Measurements from ENCODE around the gene HSFX1. TPM values are rescaled to one million over a fixed set of nuclear protein-coding genes. Genes with fewer than 3 reads are reported as not detected.
"Not testable (repeated sequence)": the region's sequence is repeated elsewhere in the genome, so short reads cannot be mapped to it uniquely, and the experiment has no call there.

Gene HSFX1
- 1 to 10 TPM in 1 of 4 donors, under 1 TPM in 2, not detected in 1; 0.24 to 1.4 (median 0.56) TPM for total RNA-seq

- not testable (repeated sequence) for ATAC-seq (ENCODE audit: low FRiP score); DNase-seq (ENCODE audit: low spot score)
Measured at GRCh38 chrX:149773768-149774167, at the start of gene HSFX1. Gene HSFX1 (plus strand): TSS chrX:149774068. CDS start chrX:149774682, 614 bp downstream.

- not testable (repeated sequence) for DNase-seq (ENCODE audit: low spot score); ATAC-seq (ENCODE audit: low FRiP score)
Measured at GRCh38 chrX:149727308-149727707, 46.6 kb upstream of the HSFX1 start.

GRCh38 chrX:149742269-149742668 is 31.6 kb upstream of the HSFX1 start:
- ATAC-seq (ENCODE audit: low FRiP score) = not testable (repeated sequence)

GRCh38 chrX:149746390-149747007 is 27.4 kb upstream of the HSFX1 start:
- DNase-seq (ENCODE audit: low spot score); ATAC-seq (ENCODE audit: low FRiP score): not testable (repeated sequence)

More at GRCh38 chrX:149742269-149742668, 31.6 kb upstream of the HSFX1 start:
- DNase-seq (ENCODE audit: low spot score) = not testable (repeated sequence)

- DNase-seq (ENCODE audit: low spot score) (no peak), ATAC-seq (ENCODE audit: low FRiP score) (no peak)
- no peak for TF ChIP-seq CTCF (IDR thresholded peaks at IDR 0.05)
Measured at GRCh38 chrX:149757206-149758067, 16.4 kb upstream of the HSFX1 start.

- ATAC-seq (ENCODE audit: low FRiP score) = no peak
- no peak for TF ChIP-seq CTCF (IDR thresholded peaks at IDR 0.05)
- no peak for DNase-seq (ENCODE audit: low spot score)
Measured at GRCh38 chrX:149758068-149758714, 15.7 kb upstream of the HSFX1 start.

- ATAC-seq (ENCODE audit: low FRiP score); DNase-seq (ENCODE audit: low spot score): not testable (repeated sequence)
Measured at GRCh38 chrX:149758715-149759078, 15.2 kb upstream of the HSFX1 start.

- ATAC-seq (ENCODE audit: low FRiP score) = no peak
- no peak for TF ChIP-seq CTCF (IDR thresholded peaks at IDR 0.05)
- DNase-seq (ENCODE audit: low spot score) = no peak
Measured at GRCh38 chrX:149759824-149760223, 14.0 kb upstream of the HSFX1 start.

GRCh38 chrX:149760965-149761364 is 12.9 kb upstream of the HSFX1 start:
- ATAC-seq (ENCODE audit: low FRiP score) (no peak), DNase-seq (ENCODE audit: low spot score) (no peak)
- TF ChIP-seq CTCF (IDR thresholded peaks at IDR 0.05) = no peak

- not testable (repeated sequence) for ATAC-seq (ENCODE audit: low FRiP score); DNase-seq (ENCODE audit: low spot score)
Measured at GRCh38 chrX:149761858-149762674, 11.8 kb upstream of the HSFX1 start.

Measured in omental fat pad (tissue), 4 donors.